SIG-M5 treated with dmso at 0.1 percent for 504 hours (cell line): ENCODE data around the gene CHST4.
"Not testable (repeated sequence)": the region's sequence is repeated elsewhere in the genome, so short reads cannot be mapped to it uniquely, and the experiment has no call there.

Experiments
- DNase-seq: peaks from one replicate; lab custom pipeline; 2025; ENCODE audit not compliant: unreplicated experiment; lab: John Stamatoyannopoulos, UW

CHST4 gene

GRCh38 chr16:71524566-71525553 is 1.4 kb upstream of the CHST4 start:
- DNase-seq, result no peak

DNA sequence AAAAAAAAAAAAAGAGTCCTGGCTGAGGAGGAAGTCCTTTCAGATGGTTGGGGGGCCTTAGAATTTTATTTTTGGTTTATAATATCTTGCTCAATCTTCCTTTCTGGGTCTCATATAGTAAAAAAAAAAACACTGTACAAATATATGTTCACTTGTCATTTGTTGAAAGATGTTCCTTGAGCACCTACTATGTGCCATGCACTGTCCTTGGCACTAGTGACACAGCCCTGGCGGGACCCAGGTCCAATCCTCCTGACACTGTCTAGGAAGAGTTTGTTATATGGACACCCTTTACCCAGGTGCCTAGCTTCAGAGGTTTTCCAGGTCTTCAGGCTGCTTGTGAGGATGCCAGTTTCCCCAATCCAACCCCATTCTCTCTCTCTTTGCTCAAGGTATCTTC is 2.0 kb downstream of the CHST4 start:
- DNase-seq, result no peak

- DNase-seq, result no peak
These were observed 2.6 kb downstream of the CHST4 start for GRCh38 chr16:71528863-71529262.

GRCh38 chr16:71532366-71532765 is 6.1 kb downstream of the CHST4 start:
- DNase-seq, result no peak

- DNase-seq, result no peak
These were observed 10.7 kb downstream of the CHST4 start for GRCh38 chr16:71536752-71537499.

DNA sequence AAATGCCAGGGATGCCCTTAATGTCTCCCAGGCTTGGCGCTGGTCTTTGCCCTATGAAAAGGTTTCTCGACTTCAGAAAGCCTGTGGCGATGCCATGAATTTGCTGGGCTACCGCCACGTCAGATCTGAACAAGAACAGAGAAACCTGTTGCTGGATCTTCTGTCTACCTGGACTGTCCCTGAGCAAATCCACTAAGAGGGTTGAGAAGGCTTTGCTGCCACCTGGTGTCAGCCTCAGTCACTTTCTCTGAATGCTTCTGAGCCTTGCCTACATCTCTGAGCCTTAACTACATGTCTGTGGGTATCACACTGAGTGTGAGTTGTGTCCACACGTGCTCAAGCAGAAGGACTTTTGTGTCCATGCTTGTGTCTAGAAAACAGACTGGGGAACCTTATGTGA is 11.4 kb downstream of the CHST4 start:
- peak; percentile 53 for DNase-seq

DNA sequence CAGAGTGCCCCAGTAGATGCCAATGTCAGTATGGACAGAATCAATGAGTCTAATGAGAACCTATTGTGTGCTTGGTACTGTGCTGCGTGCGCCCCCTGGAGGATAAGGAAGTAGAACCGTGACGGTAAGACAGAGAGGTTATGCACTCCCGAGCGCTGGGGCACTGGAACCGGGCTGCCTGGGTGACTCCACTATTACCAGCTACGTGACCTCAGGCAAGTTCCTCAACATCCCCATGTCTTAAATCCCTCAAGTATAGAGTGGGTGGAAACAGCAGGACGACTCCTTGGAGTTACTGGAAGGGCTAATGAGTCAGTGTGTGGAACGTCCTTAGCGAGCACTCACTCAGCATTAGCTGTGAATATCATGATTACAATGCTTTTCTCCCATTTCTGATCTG is 16.2 kb downstream of the CHST4 start:
- peak; percentile 66 for DNase-seq

- DNase-seq, result no peak
These were observed 20.9 kb downstream of the CHST4 start for GRCh38 chr16:71547168-71547567.

- peak; percentile 20 for DNase-seq
These were observed 26.7 kb downstream of the CHST4 start for GRCh38 chr16:71552698-71553503.

DNA sequence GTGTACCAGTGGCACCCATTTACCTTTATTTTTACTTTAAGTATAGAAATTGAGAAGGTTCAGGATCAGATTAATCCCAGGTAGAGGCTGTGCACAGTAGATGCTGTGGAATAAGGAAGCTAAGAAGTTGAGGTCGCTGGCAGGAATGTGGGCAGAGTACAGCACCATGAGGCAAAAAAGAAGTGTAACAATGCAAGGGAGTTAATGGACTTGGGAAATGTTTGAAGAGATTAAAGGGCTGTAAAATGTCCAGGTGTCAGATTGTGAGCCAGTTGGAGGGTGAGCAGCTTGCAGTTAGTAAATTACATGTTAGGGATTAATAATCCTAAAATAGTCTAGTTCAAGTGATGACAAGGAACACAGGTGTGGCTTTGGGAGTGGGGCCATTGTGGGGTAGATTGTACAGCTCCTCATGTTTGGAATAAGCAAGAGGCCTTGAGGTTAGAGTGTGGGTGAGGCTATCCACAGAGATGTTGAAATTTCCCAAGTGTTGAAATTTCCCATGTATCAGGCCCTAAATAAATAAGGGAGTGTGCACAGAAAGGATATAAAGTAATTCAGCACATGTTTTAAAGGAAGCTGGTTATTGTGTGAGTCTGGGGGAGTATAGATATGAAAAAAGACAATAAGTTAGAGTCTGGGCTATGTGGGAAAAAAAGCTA is 29.1 kb downstream of the CHST4 start:
- DNase-seq, result peak; percentile 24

DNA sequence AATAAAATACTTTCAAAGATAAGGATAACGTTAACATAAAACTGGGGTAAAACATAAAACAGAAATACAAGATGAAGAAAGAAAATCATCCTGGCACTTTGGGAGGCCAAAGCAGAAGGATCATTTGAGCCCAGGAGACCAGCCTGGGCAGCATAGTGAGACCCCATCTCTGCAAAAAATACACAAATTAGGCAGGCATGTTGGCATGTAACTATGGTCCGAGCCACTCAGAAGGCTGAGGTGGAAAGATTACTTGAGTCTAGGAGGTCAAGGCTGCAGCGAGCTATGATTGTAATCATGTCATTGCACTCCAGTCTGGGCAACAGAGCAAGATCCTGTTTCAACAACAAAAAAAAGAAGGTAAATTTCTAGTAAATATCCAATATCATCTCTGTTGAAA is 31.1 kb downstream of the CHST4 start:
- no peak for DNase-seq

DNA sequence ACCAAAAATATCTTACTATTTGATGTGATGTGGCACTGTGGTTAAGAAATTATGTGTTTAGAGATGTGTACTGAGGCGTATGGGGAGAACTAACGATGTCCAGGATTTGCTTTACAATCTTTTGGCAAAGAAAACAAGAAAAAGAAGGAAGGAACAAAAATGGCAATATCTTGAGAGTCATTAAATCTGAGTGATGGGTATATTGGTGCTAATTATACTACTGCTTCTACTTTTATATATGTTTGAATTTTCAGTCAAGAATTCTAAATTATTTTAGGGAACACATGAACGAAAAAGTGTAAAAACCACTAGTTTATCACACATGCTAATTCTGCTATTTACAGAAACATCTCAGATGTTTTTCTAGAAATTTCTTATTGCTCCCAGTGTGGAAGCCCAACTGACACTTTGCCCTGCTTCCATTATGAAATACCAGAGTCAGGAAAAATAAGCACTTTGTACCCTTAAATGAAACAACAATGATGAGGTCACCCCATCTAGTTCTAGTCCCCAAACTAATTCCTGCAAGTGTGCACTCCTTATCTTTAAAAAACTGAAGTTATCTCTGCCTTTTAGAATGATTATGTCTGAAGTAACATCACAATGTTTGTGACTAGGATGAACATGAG is 31.8 kb downstream of the CHST4 start:
- DNase-seq, result no peak

GRCh38 chr16:71559855-71560254 is 33.6 kb downstream of the CHST4 start:
- DNase-seq, result no peak

DNA sequence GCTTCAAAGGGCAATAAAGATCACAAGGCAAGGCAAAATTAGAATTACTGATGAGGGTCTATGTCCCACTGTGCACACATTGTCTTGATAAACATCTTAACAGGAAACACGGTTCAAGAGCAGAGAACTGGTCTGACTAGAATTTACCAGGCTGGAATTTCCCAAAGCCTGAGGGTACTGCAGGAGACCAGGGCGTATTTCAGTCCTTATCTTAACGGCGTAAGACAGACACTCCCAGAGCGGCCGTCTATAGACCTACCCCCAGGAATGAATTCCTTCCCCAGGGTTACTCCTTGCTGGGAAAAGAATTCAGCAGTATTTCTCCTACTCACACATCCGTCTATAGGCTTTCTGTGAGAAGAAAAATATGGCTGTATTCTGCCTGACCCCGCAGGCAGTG is 35.7 kb downstream of the CHST4 start:
- DNase-seq, result not testable (repeated sequence)

- DNase-seq, result no peak
These were observed 36.3 kb downstream of the CHST4 start for GRCh38 chr16:71562552-71562951.

- DNase-seq, result peak; percentile 92
These were observed 38.2 kb downstream of the CHST4 start for GRCh38 chr16:71564335-71564967.

DNA sequence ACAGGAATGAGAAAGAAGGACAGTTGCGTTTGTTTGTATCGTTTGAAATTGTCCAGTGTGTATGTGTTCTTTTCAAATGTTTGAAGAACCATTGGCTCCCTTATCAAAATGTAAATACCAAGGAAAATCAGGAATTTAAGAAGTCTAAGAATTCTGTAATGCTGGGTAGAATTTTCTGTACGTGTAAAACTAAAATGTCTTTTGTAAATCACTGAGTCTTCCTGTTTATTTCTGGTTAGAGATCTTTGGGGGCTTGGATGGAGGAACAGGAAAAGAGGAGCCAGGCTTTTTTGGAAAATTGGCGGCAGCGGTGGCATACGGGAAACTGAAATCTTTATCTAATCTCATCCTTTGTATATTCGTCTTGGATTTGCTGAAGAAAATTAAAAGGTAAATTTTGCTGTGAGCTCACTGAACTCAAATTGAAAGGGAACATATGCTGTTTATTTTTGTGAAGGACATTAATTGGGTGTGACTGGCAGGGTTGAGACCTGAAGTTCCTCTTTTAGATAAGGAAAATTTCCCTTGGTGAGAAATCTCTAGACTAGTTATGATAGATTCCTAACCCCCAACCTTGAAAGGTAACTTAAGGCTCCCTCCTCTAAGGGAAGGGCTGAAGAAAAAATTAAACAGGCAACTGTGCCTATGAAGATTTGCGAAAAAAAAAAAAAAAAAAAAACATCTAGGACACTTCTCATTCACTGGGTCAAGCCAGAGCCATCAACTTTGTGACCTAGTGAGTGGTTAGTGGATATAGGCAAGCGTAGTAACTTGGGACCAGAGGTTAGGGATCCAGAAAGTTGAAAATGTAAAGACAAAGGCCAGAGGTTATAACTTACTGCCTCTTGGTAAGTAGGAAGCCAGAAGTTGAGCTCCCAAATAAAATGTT is 39.8 kb downstream of the CHST4 start:
- peak; percentile 16 for DNase-seq

GRCh38 chr16:71567931-71568330 is 41.7 kb downstream of the CHST4 start:
- no peak for DNase-seq

GRCh38 chr16:71568551-71568950 is 42.3 kb downstream of the CHST4 start:
- no peak for DNase-seq
